GM19372 (cell line): ENCODE results near the gene CNIH3.
A peak's percentile ranks its signal among the peaks of the same experiment; 100 is the strongest.

ENCODE experiments used
- ATAC-seq: cut with Tn5 transposase; IDR thresholded peaks from one replicate; pipeline ENCODE4 v1.9.1; 2021; ENCODE audit warnings: mild to moderate bottlenecking, low read depth, moderate library complexity; ENCODE audit not compliant: unreplicated experiment

Gene CNIH3

DNA sequence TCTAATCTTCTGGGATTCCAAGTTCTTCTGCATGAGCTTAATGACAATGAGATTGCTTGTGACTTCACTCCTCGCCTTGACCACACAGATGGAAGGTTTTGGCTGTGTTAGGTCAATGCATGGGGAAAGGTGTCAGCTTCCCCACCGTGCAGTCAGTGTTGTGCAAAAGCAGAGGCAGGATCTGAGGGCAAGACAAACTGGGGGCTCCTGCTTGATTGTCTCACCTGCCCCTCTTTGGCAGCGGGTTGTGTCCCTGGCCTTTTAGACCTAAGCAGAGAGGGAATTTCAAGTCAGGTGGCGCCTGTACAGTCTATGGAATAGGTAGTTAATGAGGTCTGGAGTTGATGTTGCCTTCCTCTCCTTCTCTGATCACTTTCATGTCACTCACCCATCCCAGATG is 150.1 kb downstream of the CNIH3 start:
- no peak for ATAC-seq

GRCh38 chr1:224767031-224767430 is 150.9 kb downstream of the CNIH3 start:
- no peak for ATAC-seq

- no peak for ATAC-seq
Observed at GRCh38 chr1:224767676-224768075, 151.6 kb downstream of the CNIH3 start.

DNA sequence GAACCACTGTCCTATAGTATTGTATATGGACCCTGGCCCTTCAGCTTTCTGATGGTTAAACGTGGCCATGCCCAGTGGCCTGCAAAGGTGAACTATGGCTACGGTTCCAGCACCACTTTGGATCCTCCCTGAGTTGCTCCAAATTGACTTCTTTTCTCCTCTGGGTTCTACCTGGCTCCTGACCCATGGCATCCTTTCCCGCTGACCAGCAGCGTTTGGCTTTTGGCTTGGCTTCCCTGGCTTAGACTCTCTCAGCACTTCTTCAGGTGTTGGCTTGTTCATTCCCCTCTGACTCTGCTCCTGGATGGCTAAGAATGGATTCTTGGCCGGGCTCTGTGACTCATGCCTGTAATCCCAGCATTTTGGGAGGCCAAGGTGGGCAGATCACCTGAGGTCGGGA is 152.9 kb downstream of the CNIH3 start:
- no peak for ATAC-seq

- ATAC-seq: no peak
Observed at GRCh38 chr1:224769452-224770335, 153.6 kb downstream of the CNIH3 start.

- no peak for ATAC-seq
Observed at GRCh38 chr1:224770336-224770693, 154.2 kb downstream of the CNIH3 start.

GRCh38 chr1:224773646-224774045 is 157.5 kb downstream of the CNIH3 start:
- ATAC-seq: no peak

DNA sequence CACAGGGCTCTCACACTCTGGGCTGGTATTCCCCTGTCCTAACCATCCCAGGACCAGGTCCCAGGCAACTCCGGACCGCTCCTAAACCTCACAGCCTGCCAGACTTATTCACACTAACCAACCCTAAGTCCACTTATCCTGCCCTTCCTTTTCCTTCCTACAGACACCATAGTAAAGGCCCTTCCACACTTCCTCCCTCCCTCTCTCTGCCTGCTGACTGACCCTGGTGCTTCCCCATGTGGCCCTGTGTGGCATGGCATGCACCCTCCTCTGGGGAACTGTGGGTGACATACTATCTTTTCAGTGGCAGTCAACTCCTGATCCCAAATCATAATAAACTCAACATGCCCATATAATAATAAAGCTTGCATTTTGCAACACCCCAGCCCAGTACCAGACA is 158.3 kb downstream of the CNIH3 start:
- no peak for ATAC-seq

GRCh38 chr1:224777180-224777579 is 161.1 kb downstream of the CNIH3 start:
- ATAC-seq: no peak

DNA sequence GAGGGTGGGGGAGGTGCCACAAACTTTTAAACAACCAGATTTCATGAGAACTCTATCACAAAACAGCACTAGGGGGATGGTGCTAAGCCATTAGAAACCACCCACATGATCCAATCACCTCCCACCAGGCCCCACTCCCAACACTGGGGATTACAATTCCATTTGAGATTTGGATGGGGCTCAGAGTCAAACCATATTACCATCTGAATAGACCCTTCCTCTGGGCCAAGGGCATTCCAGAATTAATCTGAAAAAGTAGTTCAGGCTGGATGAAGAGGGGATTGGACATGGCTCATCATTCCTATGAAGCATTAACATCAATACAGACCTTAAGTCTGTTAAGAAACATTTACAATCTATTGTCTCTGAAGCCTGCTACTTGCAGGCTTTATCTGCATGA is 163.4 kb downstream of the CNIH3 start:
- no peak for ATAC-seq

DNA sequence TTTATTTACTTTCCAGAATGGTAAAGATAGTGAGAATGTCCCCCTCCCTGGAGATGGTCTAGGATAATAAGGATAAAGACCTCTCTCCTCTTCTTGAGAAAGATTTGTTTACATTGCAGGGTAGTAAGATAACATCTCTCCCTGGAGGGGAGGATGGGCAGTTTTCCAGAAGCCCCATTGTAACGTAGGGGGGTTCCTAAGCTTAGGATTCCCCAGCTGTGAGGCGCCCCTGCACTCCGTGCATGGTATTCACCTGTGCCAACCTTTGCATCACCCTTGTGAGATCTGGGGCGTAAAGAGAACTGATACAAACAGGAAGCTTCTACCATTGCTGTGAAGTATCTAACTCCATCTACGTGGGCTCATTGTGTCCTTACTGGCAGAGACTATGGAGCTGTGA is 164.6 kb downstream of the CNIH3 start:
- ATAC-seq: no peak

DNA sequence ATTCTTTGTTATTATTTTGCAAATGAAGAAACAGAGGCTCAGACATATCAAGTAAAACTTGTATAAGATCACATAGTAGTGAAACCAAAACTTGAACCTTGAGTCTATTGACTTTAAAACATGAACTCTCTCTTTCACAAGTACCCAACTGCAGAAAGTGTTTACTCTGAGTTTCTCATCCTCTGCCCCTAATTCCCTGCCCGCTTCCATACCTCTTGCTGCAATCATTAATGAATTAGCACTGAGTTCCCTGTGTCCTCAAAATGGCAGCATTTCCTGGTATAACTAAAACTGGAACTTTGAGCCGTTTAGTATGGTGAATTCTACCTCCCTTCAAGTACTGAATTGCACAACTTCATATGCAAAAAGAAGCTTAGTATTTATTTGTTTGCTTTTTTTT is 165.7 kb downstream of the CNIH3 start:
- ATAC-seq: peak; percentile 33

GRCh38 chr1:224782281-224783000 is 166.3 kb downstream of the CNIH3 start:
- ATAC-seq: peak; percentile 10

GRCh38 chr1:224783006-224783651 is 167.0 kb downstream of the CNIH3 start:
- peak; percentile 67 for ATAC-seq

GRCh38 chr1:224784265-224785039 is 168.3 kb downstream of the CNIH3 start:
- no peak for ATAC-seq

DNA sequence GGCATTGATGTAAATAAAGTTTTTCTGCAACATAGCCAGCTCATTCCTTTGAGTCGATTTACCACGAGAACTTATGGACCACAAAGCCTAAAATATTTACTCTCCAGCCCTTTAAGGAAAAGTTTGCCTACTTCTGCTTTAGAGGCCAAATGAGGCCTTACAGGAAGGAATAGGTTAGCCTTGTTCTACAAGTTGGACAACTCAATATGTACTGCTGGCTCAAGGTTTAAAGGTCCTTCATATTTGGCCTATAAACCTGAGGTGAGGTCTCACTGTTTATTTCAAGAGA is 168.9 kb downstream of the CNIH3 start:
- ATAC-seq: no peak

- ATAC-seq: no peak
Observed at GRCh38 chr1:224785622-224786021, 169.5 kb downstream of the CNIH3 start.

DNA sequence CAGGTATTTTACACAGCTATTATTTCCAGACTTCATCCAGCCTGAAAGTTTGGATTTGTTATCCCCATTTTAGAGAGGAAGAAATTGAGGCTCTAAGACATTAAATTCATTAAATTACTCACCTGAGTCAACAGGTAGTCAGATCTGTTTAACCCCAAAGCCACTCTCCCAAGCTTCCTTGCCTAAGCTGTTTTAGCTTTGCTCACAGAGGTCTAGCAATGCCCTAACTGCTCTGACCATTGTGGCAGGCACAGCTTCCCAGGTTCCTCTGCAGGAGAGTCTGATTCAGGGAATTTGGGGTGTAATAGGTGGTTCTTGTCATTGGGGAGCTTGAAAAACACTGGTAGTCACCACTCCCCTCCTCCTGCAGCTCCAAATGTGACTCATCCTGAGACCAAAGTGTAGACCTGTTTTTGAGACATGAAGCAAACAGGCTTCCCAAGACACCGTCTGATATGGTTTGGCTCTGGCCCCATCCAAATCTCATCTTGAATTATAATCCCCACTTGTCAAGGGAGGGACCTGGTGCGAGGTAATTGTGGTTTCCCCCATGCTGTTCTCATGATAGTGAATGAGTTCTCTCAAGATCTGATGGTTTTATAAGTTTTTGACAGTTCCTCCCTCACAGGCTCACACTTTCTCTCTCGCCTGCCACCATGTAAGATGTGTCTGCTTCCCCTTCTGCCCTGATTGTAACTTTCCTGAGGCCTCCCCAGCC is 170.6 kb downstream of the CNIH3 start:
- no peak for ATAC-seq

GRCh38 chr1:224789311-224789710 is 173.2 kb downstream of the CNIH3 start:
- no peak for ATAC-seq
